ENCODE data around the gene TFE3.

TFE3 gene, protein sequence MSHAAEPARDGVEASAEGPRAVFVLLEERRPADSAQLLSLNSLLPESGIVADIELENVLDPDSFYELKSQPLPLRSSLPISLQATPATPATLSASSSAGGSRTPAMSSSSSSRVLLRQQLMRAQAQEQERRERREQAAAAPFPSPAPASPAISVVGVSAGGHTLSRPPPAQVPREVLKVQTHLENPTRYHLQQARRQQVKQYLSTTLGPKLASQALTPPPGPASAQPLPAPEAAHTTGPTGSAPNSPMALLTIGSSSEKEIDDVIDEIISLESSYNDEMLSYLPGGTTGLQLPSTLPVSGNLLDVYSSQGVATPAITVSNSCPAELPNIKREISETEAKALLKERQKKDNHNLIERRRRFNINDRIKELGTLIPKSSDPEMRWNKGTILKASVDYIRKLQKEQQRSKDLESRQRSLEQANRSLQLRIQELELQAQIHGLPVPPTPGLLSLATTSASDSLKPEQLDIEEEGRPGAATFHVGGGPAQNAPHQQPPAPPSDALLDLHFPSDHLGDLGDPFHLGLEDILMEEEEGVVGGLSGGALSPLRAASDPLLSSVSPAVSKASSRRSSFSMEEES

DNA sequence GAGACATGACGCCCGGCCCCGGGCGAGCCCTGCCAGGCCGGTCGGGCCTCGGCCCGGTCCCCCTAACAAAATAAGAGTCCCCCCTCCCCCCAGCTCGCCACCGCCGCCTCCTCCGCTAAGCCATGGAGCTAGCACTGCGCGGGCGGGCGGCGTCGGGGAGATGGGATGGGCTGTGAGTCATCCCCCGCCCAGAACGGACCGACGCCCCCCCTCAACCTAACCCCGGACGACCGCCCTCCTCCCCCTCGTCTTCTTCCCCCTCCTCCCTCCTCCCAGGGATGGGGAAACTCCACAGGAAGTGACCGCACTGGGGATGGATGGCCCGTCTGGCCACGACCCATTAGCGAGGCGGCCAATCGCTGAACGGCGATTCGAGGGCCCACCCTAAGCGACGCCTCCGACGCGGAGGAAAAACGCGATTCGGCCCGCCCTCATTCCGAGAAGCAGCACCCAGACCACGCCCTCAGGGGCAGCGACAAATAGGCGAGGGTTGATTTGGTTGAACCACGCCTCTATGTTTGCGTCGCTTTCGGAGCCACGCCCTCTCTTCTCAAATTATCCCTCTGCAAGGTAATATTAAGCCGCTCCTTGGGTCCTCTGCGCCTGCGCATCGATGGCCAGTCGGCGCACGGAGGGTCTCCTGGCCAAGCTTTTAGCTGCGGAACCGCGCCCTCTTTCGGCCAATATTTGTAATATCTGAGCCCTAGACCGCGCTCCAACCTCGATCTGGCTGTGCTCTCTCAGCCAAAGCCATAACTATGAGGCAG, at the start of gene TFE3:
Gene TFE3 (minus strand): TSS at position 138 of the 767 bp plus-strand sequence. CDS start 131 bp downstream, at position 7.
- peak; percentile 19 to 98 (median 91) for DNase-seq

DNA sequence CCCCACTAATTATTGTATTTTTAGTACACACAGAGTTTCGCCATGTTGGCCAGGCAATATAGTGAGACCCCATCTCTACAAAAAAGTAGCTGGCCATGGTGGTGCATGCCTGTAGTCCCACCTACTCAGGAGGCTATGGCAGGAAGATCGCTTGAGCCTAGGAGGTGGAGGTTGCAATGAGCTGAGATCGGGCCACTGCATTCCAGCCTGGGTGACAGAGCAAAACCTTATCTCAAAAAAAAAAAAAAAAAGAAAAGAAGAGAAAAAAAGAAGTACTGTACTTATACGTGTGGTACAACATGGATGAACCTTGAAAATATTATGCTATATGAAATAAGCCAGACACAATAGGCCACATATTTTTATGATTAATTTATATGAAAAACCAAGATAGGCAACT, 46.4 kb upstream of the TFE3 start:
- no peak for DNase-seq

DNA sequence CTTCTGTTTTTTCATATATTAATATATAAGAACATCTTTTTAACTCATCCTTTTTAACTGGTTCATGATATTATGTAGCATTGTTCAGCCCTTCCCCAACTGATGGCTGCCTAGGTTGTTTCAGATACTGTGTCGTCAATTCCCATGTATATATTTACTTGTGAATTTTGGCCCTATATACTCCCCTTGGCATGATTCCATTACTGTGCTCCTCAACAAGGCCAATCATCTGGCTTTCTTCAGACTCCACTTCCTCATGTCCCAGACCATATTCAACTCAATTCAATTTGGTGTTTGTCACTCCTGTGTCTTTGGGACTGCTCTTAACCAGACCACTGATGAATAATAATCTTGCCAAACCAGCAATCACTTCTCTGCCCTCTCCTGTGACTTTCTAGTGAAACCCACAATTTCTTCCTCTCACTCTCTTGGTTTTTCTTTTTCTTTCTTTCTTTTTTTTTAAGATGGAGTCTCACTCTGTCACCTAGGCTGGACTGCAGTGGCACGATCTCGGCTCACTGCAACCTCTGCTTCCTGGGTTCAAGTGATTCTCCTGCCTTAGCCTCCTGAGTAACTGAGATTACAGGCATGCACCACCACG, 39.2 kb upstream of the TFE3 start:
- DNase-seq = no peak

DNA sequence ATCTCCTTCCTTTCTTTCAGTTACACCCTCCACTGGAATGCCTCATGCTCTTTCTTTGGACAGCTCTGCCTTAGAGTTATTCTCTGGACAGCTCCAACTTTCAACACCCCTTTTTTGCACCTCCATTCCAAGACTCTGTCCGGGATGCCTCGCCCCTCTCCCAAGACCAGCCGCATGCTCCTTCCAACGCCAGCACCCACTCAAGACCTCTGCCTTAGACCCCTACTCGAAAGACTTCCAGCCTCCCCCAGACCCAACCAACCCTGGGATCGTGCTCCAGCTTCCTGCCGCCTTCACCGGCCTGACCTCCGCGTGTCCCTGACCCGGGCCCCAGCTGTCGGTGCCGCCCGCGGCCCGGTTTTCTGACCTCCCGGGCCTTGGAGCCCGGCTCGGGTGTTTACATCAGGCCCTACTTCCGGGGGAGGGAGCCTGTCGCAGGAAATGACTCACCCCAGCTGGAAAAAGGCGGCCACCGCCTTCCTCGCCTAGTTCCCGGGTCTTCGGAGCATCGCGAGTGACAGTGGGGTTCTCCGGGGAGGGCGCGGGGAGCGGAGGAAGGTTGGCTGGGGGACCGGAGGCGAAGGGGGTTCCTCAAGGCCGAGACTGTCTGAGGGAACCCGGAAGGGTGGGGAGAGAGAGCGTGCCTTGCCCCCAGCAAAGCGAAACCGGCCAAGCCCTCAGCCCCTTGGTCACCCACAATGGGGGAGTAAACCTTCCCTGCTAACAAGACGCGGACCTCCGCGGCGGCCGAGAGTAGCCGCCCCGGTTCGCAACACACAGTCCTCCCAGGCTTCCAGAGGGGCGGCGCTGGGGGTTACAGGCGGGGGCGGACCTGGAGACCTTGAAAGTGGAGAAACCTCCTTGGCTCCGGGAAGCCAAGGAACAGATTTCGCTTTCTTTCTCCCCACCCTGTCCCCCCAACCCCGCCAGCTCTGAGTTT, 36.6 kb upstream of the TFE3 start, which contains the start of gene WDR45:
Gene WDR45 (minus strand): TSS at position 399 of the 940 bp plus-strand sequence. CDS start 1,792 bp downstream, outside the sequence.
- DNase-seq = peak; percentile 2 to 81 (median 48)

DNA sequence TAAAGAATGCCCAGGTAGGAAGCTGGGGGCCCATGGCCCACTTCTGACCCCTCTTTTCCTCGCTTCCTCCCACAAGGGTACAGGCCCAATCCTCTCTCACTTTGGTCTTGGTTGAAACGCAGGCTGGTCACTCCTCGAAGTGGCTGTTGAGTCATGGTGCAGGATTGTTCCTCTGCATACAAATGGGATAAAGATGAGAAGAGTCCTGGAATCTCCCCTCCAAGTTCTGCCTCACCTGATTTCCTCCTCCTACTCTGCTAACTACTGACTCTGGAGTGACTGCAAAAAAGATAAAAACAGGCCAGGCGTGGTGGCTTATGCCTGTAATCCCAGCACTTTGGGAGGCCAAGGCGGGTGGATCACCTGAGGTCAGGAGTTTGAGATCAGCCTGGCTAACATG, 34.8 kb upstream of the TFE3 start:
- no peak for DNase-seq

DNA sequence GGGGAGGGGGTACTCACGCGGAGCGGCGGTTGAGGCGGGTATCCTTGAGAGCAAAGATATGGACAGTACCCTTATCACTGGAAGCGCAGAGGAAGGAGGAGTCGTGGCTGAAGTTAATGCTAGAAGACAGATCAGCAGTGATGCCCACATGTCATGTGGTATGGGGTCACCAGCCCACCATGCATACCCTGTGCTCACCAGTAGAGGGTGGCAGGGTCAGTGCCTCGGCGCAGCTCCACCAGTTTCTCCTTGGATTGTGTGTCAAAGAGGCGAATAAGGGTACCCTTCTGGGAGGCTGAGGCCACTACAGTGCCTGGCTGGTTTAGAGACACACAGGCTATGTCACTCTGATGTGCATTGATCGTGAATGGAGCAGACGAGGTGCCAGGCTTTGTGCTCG, 32.2 kb upstream of the TFE3 start:
- no peak for DNase-seq

DNA sequence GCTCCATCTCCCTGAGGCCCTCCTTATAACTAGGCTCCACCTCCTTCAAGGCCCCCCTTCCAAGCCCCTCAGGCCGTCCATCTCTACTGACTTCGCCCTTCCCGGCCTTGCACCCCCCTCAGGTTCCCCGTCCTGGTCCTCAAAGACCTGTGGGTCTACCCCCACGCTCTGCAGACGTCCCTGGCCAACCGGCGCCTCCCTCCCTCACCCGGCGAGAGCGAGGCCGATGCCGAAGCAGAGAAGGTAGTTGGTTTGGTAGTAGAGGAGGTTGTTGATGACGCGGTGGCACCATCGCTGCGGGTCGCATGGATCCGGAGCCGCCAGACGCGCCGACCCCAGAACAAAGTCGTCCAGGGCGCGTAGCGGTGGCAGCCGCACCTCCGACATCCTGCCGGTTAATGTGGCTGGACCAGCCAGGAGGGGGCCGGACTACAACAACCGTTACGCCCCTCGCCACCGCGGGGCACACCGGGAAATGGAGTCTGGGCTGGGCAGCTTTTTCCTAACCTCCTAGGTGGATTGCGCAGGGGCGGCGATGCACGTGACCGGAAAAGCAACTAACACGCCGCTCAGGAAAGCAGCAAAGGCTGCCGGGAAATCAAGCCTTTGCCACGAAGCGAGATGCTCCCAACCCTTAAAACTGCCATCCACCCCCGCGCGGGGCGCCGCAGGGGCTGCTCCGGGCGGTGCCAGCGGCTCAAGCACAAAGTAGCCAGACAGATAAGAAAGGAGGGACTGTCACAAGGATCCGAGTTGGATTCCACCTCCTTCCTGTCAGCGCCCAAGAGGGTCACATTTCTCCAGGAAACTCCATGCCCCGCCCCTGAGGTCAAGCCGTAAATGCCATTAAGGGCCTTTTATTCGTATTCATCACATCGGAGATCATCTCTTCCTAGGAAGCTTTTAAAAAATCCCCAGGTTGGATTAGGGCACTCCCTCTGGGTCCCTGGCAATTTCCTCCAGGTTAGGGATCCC, 30.7 kb upstream of the TFE3 start, which contains the start of gene PRAF2:
Gene PRAF2 (minus strand): TSS at position 402 of the 975 bp plus-strand sequence. CDS start 15 bp downstream, at position 387.
- DNase-seq = peak; percentile 40 to 93 (median 86)

DNA sequence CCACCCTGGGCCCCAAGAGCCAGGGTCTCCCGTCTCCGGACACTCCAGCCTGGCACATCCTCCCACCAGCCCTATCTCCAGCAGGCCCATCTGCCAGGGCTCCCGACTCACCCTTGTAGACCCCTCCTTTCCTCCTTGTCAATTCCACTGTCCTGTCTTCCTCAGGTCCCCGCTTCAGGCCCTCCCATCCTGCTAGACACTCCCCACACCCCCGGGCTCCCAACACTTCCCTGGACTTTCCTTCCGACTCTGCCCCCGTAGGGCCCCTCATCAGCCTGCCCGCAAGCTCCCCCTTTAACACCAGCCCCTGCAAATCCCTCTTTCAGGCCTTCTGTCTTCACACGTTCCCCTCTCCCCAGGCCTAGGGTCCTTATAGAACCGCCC, 29.5 kb upstream of the TFE3 start:
- no peak for DNase-seq

DNA sequence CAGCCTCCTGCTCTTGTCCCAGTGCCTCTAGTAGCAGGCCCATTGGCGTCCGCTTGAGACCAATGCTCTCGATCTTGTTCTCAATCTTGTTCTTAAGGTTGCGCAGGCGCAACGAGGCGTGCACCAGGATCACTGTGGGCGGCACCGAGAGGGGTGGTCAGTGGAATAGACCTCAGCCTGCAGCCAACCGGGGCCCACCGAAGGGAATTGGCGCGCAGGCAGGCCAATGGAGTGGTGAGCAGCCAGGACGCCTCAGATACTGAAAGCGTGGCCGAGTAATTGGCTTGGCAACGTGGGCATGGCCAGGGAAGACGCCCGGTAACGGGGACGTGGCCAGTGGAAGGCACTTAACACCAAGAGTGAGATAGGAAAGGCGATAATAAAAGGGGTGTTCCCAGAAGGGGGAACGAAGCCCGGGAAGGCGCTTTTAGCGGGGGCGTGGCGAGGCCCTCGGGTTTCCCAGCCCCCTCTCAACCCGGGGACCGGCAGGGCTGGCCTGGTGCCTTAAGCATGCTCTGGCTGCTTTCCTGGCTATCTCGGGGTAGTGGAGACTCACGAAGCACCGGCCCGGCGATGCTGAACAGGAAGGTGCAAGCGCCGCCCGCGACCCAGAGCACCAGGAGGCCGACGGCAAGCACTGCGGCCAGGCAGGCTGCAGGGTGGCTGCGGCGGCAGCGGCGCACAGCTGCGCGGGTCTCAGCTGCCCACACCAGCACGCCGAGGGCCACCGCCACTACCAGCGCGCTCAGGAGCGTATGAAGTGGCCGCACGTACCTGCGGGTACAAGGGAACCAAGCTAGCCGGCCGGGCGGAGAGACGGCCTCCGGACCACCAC, 28.9 kb upstream of the TFE3 start:
- peak in 42 of 51 donors; percentile 1 to 79 (median 50) for DNase-seq

DNA sequence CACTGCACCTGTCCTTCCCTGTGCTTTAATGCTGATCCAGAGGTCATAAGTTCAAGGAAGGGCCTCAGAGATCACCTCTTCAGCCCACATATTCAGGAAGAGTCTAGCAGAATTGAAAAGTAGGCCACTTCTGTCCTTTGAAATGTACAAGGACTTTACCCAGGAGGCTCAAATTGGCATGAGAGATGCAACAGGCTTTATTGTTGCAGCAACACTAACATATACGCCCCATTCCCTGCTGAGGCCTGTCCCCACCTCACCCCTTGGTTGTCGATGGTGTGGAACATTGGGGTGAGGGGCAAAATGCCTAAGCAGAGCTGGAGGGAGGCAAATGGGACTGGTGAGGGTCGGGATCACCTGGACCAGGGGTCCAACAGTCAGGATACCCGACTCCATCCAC, 27.8 kb upstream of the TFE3 start:
- no peak for DNase-seq

DNA sequence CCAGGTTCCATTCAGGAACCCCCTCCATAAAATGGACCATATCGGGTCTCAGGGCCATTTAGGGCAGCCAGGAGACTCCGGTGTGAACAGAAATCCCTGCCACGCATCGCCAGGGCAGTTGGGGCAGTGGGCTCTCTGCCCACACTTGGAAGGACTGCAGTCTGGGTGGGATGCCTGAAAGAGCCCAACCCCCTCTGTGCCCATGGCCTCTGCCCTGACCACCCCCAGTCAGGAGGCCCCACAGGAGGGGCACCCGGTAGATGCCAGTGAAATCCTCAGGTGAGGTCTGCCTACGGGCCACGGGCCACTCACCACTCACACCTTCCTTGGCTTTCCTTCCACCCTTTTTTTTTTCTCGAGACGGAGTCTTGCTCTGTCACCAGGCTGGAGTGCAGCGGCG, 25.9 kb upstream of the TFE3 start:
- no peak for DNase-seq

DNA sequence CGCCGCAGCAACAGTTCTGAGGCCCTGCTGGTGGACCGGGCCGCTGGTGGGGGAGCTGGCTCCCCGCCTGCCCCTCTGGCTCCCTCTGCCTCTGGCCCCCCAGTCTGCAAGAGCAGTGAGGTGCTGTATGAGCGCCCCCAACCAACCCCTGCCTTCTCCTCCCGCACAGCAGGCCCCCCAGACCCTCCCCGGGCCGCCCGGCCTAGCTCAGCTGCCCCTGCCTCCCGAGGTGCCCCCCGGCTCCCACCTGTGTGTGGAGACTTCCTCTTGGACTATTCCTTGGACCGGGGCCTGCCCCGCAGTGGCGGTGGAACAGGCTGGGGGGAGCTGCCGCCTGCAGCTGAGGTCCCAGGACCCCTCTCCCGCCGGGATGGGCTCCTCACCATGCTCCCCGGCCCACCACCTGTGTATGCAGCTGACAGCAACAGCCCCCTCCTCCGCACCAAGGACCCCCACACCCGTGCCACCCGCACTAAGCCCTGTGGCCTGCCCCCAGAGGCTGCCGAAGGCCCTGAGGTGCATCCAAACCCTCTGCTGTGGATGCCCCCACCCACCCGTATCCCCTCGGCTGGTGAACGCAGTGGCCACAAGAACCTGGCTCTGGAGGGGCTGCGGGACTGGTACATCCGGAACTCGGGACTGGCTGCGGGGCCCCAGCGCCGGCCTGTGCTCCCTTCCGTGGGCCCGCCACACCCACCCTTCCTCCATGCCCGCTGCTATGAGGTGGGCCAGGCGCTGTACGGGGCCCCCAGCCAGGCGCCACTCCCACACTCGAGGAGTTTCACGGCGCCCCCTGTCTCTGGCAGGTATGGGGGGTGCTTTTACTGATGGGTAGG, 24.3 kb upstream of the TFE3 start:
- DNase-seq = no peak

DNA sequence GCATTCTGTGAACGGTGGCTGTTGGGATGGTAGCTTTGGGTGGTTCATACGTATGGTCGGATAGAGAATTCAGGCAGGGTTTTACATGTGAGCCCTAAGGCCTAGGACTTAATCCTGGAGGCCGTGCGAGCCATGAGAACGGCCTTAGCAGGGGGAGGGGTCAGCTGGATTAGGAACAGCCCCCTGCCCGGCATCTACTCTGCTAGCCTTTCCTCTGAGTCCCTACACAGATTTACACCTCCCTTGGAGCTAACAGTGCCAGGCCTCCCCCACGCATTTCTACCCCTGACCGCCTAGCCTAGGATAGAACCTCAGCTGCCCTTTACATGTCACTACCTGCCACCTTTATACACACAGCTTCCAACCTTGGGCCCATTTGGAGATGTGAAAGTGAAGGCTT, 23.5 kb upstream of the TFE3 start:
- no peak for DNase-seq

DNA sequence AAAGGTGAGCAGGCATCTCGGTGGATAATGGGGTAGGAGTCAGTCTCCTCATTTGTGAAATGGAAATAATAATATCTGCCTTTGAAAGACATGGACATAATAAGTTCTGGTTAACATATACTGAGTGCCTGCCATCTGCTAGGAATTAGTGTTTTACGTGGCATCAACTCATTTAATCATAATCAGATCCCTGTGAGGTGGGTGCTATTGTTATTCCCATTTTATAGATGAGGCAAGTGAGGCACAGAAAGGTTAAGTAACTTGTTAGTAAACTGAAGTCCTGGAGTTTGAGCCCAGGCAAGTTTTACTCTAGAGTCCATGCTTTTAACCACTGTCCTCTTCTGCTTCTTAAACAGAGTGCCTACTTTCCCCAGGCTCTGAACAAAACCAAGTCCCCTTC, 23.1 kb upstream of the TFE3 start:
- DNase-seq = no peak

DNA sequence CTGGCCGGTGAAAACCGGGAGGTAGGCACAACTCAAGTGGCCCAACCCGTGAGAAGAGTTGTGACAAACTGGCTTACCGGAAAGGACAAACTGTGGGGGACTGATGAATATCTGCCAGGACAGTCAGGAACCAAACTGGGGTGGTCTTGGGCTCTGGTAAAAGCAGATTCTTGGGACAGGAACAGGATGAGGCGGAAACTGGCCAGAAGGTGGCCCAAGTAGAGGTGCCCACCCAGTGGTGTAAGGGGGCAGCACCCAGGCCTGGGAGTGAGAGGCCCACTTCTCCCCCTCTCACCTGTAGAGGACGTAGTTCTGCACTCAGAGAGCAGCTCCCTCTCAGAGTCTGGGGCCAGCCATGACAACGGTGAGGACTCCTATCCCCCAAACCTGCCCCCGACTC, 21.6 kb upstream of the TFE3 start:
- DNase-seq = no peak

DNA sequence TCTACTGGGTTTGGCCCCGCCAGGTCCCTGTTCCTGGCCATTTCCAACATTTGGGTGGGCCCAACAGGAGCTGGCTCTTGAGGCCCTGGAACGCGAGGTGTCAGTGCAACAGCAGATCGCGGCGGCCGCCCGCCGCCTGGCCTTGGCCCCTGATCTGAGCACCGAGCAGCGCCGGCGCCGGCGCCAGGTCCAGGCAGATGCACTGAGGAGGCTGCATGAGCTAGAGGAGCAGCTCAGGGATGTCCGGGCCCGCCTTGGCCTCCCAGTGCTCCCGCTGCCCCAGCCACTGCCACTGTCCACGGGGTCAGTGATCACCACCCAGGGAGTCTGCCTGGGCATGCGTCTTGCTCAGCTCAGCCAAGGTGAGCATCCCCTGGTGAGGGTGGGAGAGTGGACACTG, 21.1 kb upstream of the TFE3 start:
- no peak for DNase-seq

DNA sequence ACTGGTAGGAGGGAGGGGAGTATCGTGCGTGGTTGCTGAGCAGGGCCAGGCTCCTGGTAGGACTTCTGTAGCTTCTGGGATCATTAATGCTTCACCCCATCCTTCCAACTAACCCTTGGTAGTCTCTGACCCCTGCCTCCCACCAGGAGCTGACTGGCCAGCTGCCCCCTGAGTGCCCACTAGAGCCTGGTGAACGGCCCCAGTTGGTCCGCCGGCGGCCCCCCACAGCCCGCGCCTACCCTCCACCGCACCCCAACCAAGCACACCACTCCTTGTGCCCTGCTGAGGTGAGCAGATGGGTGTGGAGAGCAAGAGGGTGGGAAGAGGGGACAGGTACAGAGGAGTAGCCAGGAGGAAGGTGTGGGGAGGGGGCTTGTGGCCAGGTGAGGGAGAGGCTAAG, 20.6 kb upstream of the TFE3 start:
- DNase-seq = no peak

DNA sequence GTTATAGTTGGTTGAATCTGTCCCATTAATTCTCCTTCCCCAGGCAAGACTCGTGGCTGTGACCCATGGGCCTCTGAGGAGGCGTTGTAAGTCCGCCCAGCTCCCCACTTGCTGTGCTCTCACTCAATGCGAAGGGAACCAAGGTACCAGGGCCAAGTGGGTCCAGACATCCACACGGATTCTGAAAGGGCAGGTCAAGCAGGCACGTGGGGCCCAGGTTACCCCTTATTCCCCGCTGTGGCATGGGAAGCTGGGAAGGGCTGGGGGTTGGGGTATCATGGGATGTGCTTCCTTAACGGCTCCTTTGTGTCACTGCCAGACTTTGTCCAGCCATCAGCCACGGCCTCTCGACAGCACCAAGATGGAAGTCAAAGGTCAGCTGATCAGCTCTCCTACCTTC, 18.8 kb upstream of the TFE3 start:
- DNase-seq = no peak

Data from hypothalamus (tissue), 51 donors.